Endodermal cell (in vitro differentiated cells): Measurements from ENCODE around the gene PREP. TPM values are rescaled to one million over a fixed set of nuclear protein-coding genes. Genes with fewer than 3 reads are reported as not detected.

Source experiments
- DNase-seq: peaks from one replicate; pipeline ENCODE4 v3.0.0-alpha.2; 2017
- H3K27ac ChIP-seq: 2 replicates; pipeline ENCODE4 v1.5.1; 2013; ENCODE audit warnings: mild to moderate bottlenecking, low read depth, low read length, moderate library complexity
- H3K27me3 ChIP-seq: 2 replicates; pipeline ENCODE4 v1.6.1; 2013; ENCODE audit warnings: mild to moderate bottlenecking, low read length, moderate library complexity; ENCODE audit not compliant: insufficient read depth, control insufficient read depth, poor library complexity, severe bottlenecking
- H3K36me3 ChIP-seq: 2 replicates; pipeline ENCODE4 v1.7.0; 2013; ENCODE audit warnings: mild to moderate bottlenecking, low read length, moderate library complexity; ENCODE audit not compliant: control insufficient read depth, insufficient read depth
- H3K4me1 ChIP-seq: one replicate; pipeline ENCODE4 v1.7.0; 2013; ENCODE audit warnings: low read length; ENCODE audit not compliant: control insufficient read depth, insufficient read depth
- H3K4me3 ChIP-seq: 2 replicates; pipeline ENCODE4 v1.5.1; 2013; ENCODE audit warnings: mild to moderate bottlenecking, low read length, moderate library complexity
- H3K9ac ChIP-seq: 2 replicates; pipeline ENCODE4 v1.6.1; 2013; ENCODE audit warnings: mild to moderate bottlenecking, low read length, moderate library complexity; ENCODE audit not compliant: poor library complexity, severe bottlenecking; ENCODE audit errors: extremely low read depth
- H3K9me3 ChIP-seq: 2 replicates; pipeline ENCODE4 v1.6.1; 2013; ENCODE audit warnings: mild to moderate bottlenecking, low read length, moderate library complexity; ENCODE audit not compliant: control insufficient read depth
- H3K27ac Mint-ChIP-seq: 2 replicates; pipeline ENCODE4 v1.8.0; 2020; ENCODE audit warnings: mixed read lengths
- H3K27me3 Mint-ChIP-seq: 2 replicates; pipeline ENCODE4 v1.8.0; 2021; ENCODE audit warnings: mild to moderate bottlenecking, mixed read lengths; ENCODE audit not compliant: insufficient read depth
- H3K36me3 Mint-ChIP-seq: 2 replicates; pipeline ENCODE4 v1.8.0; 2020; ENCODE audit warnings: low read depth, mixed read lengths
- H3K4me1 Mint-ChIP-seq: 2 replicates; pipeline ENCODE4 v1.8.0; 2020; ENCODE audit warnings: mixed read lengths
- H3K4me3 Mint-ChIP-seq: 2 replicates; pipeline ENCODE4 v1.8.0; 2020; ENCODE audit warnings: mild to moderate bottlenecking, moderate library complexity, mixed read lengths
- H3K9me3 Mint-ChIP-seq: 2 replicates; pipeline ENCODE4 v1.8.0; 2020; ENCODE audit warnings: mild to moderate bottlenecking, mixed read lengths
- CTCF ChIP-seq: fragments of 200-600 bp; sonication (generic); conservative IDR thresholded peaks from 2 replicates; pipeline ENCODE4 v1.5.0; 2021; ENCODE audit warnings: antibody characterized with exemption, mild to moderate bottlenecking
- WGBS, 2 experiments: methylation state at CpG; one replicate each; pipeline versions ENCODE4 v1.1.5 to v1.1.7; 2013; ENCODE audit warnings: missing lambda C conversion rate in 2 of 2, mixed read lengths in 1 of 2; ENCODE audit not compliant: insufficient coverage in 1 of 2, insufficient read length in 1 of 2; 5-methylcytosine and 5-hydroxymethylcytosine counted together
- total RNA-seq, 2 donors: library from RNA; stranded (reverse); fragmentation: NEBNext Ultra II Directional in 1 of 2; extraction: Animal tissue kit (Norgen Biotek cat#: 25700) in 1 of 2; gene quantifications; 2 replicates in 1 of 2; 3 replicates in 1 of 2; pipeline ENCODE4 v1.2.1, GENCODE V29; 2021

The PREP gene
- total RNA-seq, 2 donors from 2014 or later = 42.9 to 52.2 TPM

GRCh38 chr6:105274678-105275077, 128.2 kb downstream of the PREP start:
- no peaks in the 10 kb centered on the region for H3K27me3 Mint-ChIP-seq
- Histone ChIP-seq H3K4me3 (no peak overlapping the region), H3K27me3 (no peaks in the 10 kb centered on the region), H3K9me3 (no peaks in the 10 kb centered on the region), H3K9ac (no peak overlapping the region), H3K4me1 (no peaks in the 10 kb centered on the region), H3K27ac (no peak overlapping the region), H3K36me3 (peaks cover 30% of the 10 kb centered on the region)
- DNase-seq = no peak
- peaks cover 27% of the 10 kb centered on the region for H3K36me3 Mint-ChIP-seq
- no peak overlapping the region for H3K4me3 Mint-ChIP-seq
- H3K4me1 Mint-ChIP-seq = peaks cover 18% of the 10 kb centered on the region
- no peak for TF ChIP-seq CTCF
- WGBS, 2 experiments = 93 to 94% methylated on average over 3 to 4 of the region's 4 CpGs
- H3K9me3 Mint-ChIP-seq = no peaks in the 10 kb centered on the region
- no peak overlapping the region for H3K27ac Mint-ChIP-seq

GRCh38 chr6:105273589-105273988, 129.3 kb downstream of the PREP start:
- Histone ChIP-seq H3K9me3 (no peaks in the 10 kb centered on the region), H3K9ac (no peak overlapping the region), H3K27me3 (no peaks in the 10 kb centered on the region), H3K4me1 (no peaks in the 10 kb centered on the region), H3K36me3 (peaks cover 30% of the 10 kb centered on the region), H3K4me3 (no peak overlapping the region), H3K27ac (no peak overlapping the region)
- Mint-ChIP-seq H3K27me3 (no peaks in the 10 kb centered on the region), H3K4me3 (no peak overlapping the region), H3K4me1 (peaks cover 18% of the 10 kb centered on the region), H3K9me3 (no peaks in the 10 kb centered on the region), H3K27ac (no peak overlapping the region), H3K36me3 (peaks cover 27% of the 10 kb centered on the region)
- WGBS, 2 experiments = 72 to 84% methylated on average over 5 to 8 of the region's 8 CpGs
- no peak for TF ChIP-seq CTCF
- DNase-seq = no peak

GRCh38 chr6:105272786-105273185, 130.1 kb downstream of the PREP start:
- Histone ChIP-seq H3K4me3 (no peak overlapping the region), H3K27ac (no peak overlapping the region), H3K4me1 (no peaks in the 10 kb centered on the region), H3K36me3 (peaks cover 23% of the 10 kb centered on the region), H3K9ac (no peak overlapping the region), H3K9me3 (no peaks in the 10 kb centered on the region), H3K27me3 (no peaks in the 10 kb centered on the region)
- no peak for TF ChIP-seq CTCF
- peaks cover 18% of the 10 kb centered on the region for H3K4me1 Mint-ChIP-seq
- WGBS, 2 experiments = 48 to 58% methylated on average over 4 to 6 of the region's 6 CpGs
- no peaks in the 10 kb centered on the region for H3K27me3 Mint-ChIP-seq
- no peak overlapping the region for H3K27ac Mint-ChIP-seq
- H3K36me3 Mint-ChIP-seq = peaks cover 23% of the 10 kb centered on the region
- no peaks in the 10 kb centered on the region for H3K9me3 Mint-ChIP-seq
- peak; percentile 73 for DNase-seq
- no peak overlapping the region for H3K4me3 Mint-ChIP-seq
